Spleen (tissue), 11 donors: ENCODE results near the gene PNPO. TPM values are rescaled to one million over a fixed set of nuclear protein-coding genes. Genes with fewer than 3 reads are reported as not detected.

Experiments used
- DNase-seq: peaks from one replicate; pipeline ENCODE4 v3.0.0-alpha.2; 2020
- H3K27ac ChIP-seq, 8 donors: fragments of 200-600 bp; sonication (generic) in 7 of 8; 1 replicate in 4 of 8; 2 replicates in 4 of 8; pipeline versions ENCODE4 v1.5.0 to v1.8.0; 2016 to 2021; ENCODE audit warnings: inconsistent platforms in 4 of 8, mild to moderate bottlenecking in 4 of 8, moderate library complexity in 1 of 8
- H3K27me3 ChIP-seq, 7 donors: fragments of 200-600 bp; sonication (generic) in 6 of 7; replicated peaks in 1 of 7; 1 replicate in 4 of 7; 2 replicates in 3 of 7; pipeline versions ENCODE4 v1.5.0 to v1.8.0; 2016 to 2021; ENCODE audit warnings: inconsistent platforms in 3 of 7, mild to moderate bottlenecking in 1 of 7
- H3K36me3 ChIP-seq, 6 donors: fragments of 200-600 bp; sonication (generic) in 5 of 6; 1 replicate in 4 of 6; 2 replicates in 2 of 6; pipeline versions ENCODE4 v1.5.0 to v1.8.0; 2016 to 2021; ENCODE audit warnings: inconsistent platforms in 2 of 6
- H3K4me1 ChIP-seq, 6 donors: fragments of 200-600 bp; sonication (generic) in 5 of 6; 1 replicate in 3 of 6; 2 replicates in 3 of 6; pipeline versions ENCODE4 v1.5.0 to v1.8.0; 2016 to 2021; ENCODE audit warnings: inconsistent platforms in 3 of 6
- H3K4me3 ChIP-seq, 8 donors: fragments of 200-600 bp; sonication (generic) in 7 of 8; 1 replicate in 4 of 8; 2 replicates in 4 of 8; pipeline versions ENCODE4 v1.5.0 to v1.8.0; 2016 to 2021; ENCODE audit warnings: inconsistent platforms in 4 of 8, mild to moderate bottlenecking in 4 of 8, moderate library complexity in 2 of 8
- H3K9me3 ChIP-seq, 8 donors: fragments of 200-600 bp; sonication (generic) in 7 of 8; 1 replicate in 4 of 8; 2 replicates in 4 of 8; pipeline versions ENCODE4 v1.5.0 to v1.8.0; 2016 to 2021; ENCODE audit warnings: inconsistent platforms in 4 of 8
- CTCF ChIP-seq, 11 experiments: fragments of 200-600 bp in 7 of 11; fragments of 450-650 bp in 4 of 11; sonication (generic) in 4 of 11; IDR thresholded peaks in 8 of 11; conservative IDR thresholded peaks in 3 of 11; 1 replicate in 7 of 11; 2 replicates in 4 of 11; pipeline versions ENCODE4 v1.4.0 to v1.8.0; 2016 to 2021; ENCODE audit warnings: antibody characterized with exemption in 11 of 11, inconsistent platforms in 4 of 11, mild to moderate bottlenecking in 1 of 11
- POLR2A ChIP-seq, 3 donors: fragments of 450-650 bp; IDR thresholded peaks; one replicate each; pipeline ENCODE4 v1.5.1; 2017; ENCODE audit warnings: antibody characterized with exemption in 3 of 3, mild to moderate bottlenecking in 1 of 3
- POLR2AphosphoS5 ChIP-seq, 3 donors: sonication (generic); formaldehyde crosslinking; IDR thresholded peaks; one replicate each; pipeline ENCODE4 v1.5.1; 2017; ENCODE audit warnings: antibody characterized with exemption in 3 of 3
- WGBS, 5 donors: extraction: QIAGEN DNeasy Blood & Tissue Kit in 3 of 5; methylation state at CpG; one replicate each; pipeline versions ENCODE4 v1.1.5 to v1.1.7; 2013 to 2018; 5-methylcytosine and 5-hydroxymethylcytosine counted together
- intact Hi-C: fragments of 100-400 bp; cut with DNase I; formaldehyde crosslinking; loops from one replicate; pipeline ENCODE4 v1.15.0; 2023; ENCODE audit warnings: low total_unique reads
- polyA plus RNA-seq, 3 donors: library from polyadenylated mRNA; stranded (reverse); fragments of 200-250 nt; gene quantifications; one replicate each; pipeline ENCODE4 v1.2.1, GENCODE V29; 2013
- total RNA-seq, 7 donors: library from RNA; depleted of rRNA in 3 of 7; stranded (reverse); fragments of >200 nt in 3 of 7; fragmentation: NEBNext Ultra II Directional in 4 of 7; extraction: Animal tissue kit (Norgen Biotek cat#: 25700) in 4 of 7; gene quantifications; one replicate each; pipeline versions ENCODE4 v1.1.0 to v1.2.1, GENCODE V29; 2016 to 2021
- donor health status: healthy with polysubstance abuse.
- donor health status: DM: no; HTN: no; CAD: no; lungs with moderate emphysema.
- donor health status: DM: no; HTN: no; CAD: no.
- donor health status: Bipolar disorder and iron deficiency.
- donor health status: healthy.
- donor health status: DM: no; HTN: no; CAD: no.
- donor health status: DM: yes; HTN: yes; CAD: no.

The PNPO gene
- total and polyA plus RNA-seq, 10 donors, result 6.1 to 28.9 (median 26.6) TPM

DNA sequence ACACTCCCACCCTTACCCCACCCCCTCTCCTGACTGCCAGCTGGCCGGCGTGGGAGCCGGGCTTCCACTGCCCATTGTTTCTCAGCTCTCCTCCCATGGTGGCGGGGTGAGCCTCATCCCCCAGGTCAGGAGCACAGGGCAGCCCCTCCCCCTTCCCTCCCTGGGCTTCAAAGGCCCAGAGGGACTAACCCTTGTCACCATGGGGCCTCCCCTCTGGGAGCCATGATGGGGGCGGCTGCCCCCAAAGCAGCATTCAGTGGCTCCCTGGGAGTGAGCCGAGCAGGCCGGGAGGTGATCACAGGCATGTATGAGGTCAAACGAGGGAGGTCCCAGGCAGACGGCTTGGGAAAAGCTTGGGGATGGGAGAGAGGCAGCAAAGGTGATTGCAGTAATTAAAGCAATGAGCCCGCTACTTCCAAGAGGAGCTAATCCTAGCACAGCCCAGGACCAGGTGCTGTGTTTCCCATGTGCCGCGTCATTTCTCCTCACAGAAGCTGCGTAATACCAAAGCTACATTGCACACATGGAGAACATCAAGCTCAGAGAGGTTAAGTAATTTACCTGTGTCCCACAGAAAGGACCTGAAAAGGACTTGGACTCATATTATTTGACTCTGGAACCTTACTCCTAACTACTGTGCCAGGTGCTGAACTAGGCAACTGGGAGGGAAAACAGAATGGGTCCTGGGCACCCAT lies 54.0 kb downstream of the PNPO start:
- no peak for DNase-seq
- no peaks in the 10 kb centered on the region for H3K9me3 ChIP-seq
- H3K4me3 ChIP-seq, result no peak overlapping the region
- intact Hi-C loops, result no loop called here
- no peak overlapping the region for H3K27ac ChIP-seq
- H3K27me3 ChIP-seq, result peaks cover 0 to 8% (median 0%) of the 10 kb centered on the region in 7 donors
- no peaks in the 10 kb centered on the region for H3K36me3 ChIP-seq
- no peaks in the 10 kb centered on the region for H3K4me1 ChIP-seq
- 75 to 87% (median 78%) methylated on average over 13 of the region's 13 CpGs for WGBS, 5 donors
- no peak for TF ChIP-seq POLR2A (IDR thresholded peaks at IDR 0.05)

- Histone ChIP-seq H3K4me1 (peaks cover 0 to 5% (median 0%) of the 10 kb centered on the region in 6 donors), H3K4me3 (no peak overlapping the region), H3K9me3 (no peaks in the 10 kb centered on the region), H3K27me3 (peaks cover 0 to 8% (median 0%) of the 10 kb centered on the region in 7 donors), H3K36me3 (no peaks in the 10 kb centered on the region), H3K27ac (no peak overlapping the region)
- no peak for DNase-seq
- WGBS, 5 donors, result 72 to 90% (median 85%) methylated on average over 7 to 9 of the region's 9 CpGs
- intact Hi-C loops, result no loop called here
- TF ChIP-seq POLR2A (IDR thresholded peaks at IDR 0.05) (no peak), CTCF (IDR thresholded peaks at IDR 0.05 in 8 of 11, conservative IDR thresholded peaks at IDR 0.05 in 3 of 11) (no peak), POLR2AphosphoS5 (IDR thresholded peaks at IDR 0.05) (no peak)
Measured at GRCh38 chr17:47996201-47996600, 54.8 kb downstream of the PNPO start.

DNA sequence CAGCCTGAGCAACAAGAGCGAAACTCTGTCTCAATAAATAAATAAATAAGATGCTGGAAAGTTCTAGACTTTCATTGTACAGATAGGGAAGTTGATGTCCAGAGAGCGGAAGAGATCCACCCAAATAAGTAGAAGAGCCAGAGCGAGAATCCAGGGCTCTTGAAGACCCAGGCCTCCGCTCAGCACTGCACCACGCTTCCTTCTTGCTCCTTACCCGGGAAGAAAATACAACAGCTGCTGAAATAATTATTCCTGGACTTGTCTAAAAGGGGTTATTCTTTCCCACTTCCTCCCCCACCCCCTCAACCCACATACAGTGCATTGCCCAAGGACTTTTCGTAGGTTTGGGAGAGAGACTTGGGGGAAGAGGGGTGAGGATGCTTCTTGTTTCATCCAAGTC lies 56.2 kb downstream of the PNPO start:
- DNase-seq, result no peak
- Histone ChIP-seq H3K36me3 (no peaks in the 10 kb centered on the region), H3K9me3 (no peaks in the 10 kb centered on the region), H3K27me3 (peaks cover 0 to 8% (median 0%) of the 10 kb centered on the region in 7 donors), H3K4me3 (no peak overlapping the region), H3K27ac (no peak overlapping the region), H3K4me1 (peaks cover 0 to 16% (median 8%) of the 10 kb centered on the region in 6 donors)
- 69 to 82% (median 72%) methylated on average over 7 of the region's 7 CpGs for WGBS, 5 donors
- TF ChIP-seq POLR2A (IDR thresholded peaks at IDR 0.05) (no peak), CTCF (IDR thresholded peaks at IDR 0.05 in 8 of 11, conservative IDR thresholded peaks at IDR 0.05 in 3 of 11) (no peak), POLR2AphosphoS5 (IDR thresholded peaks at IDR 0.05) (no peak)
- intact Hi-C loops, result no loop called here

DNA sequence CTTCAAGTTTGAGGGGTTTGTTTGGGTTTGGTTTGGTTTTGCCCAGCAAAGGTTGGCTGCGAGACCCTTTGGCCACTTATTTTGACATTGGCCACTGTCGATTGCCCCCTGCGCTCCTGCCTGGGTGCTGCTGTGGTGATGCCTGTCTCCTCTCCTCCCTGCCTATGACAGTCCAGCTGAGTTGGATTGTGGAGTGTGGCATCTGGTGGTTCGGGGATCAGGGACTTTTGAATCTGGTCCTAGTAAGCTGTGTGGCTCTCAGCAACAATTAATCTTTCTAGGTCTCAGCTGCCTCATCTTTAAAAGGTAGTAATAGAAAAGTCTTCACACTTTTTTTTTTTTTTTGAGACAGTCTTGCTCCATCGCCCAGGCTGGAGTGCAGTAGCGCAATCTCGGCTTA lies 56.7 kb downstream of the PNPO start:
- peaks cover 0 to 21% (median 11%) of the 10 kb centered on the region in 6 donors for H3K4me1 ChIP-seq

More for the DNA sequence above, 56.7 kb downstream of the PNPO start:
- no peak overlapping the region for H3K4me3 ChIP-seq
- no peaks in the 10 kb centered on the region for H3K36me3 ChIP-seq
- H3K27me3 ChIP-seq, result peaks cover 0 to 8% (median 0%) of the 10 kb centered on the region in 7 donors
- 88 to 94% (median 92%) methylated on average over 7 of the region's 7 CpGs for WGBS, 5 donors
- H3K9me3 ChIP-seq, result no peaks in the 10 kb centered on the region
- intact Hi-C loops, result no loop called here
- H3K27ac ChIP-seq, result no peak overlapping the region
- TF ChIP-seq CTCF (IDR thresholded peaks at IDR 0.05 in 8 of 11, conservative IDR thresholded peaks at IDR 0.05 in 3 of 11) (no peak), POLR2A (IDR thresholded peaks at IDR 0.05) (no peak), POLR2AphosphoS5 (IDR thresholded peaks at IDR 0.05) (no peak)
- DNase-seq, result no peak

Other genes with a start within 250 kb of the PNPO start
- 10 to 100 TPM; 11.6 to 28.0 (median 19.6) TPM for gene TBKBP1, start 247.4 kb upstream of the PNPO start, total RNA-seq
- gene TBKBP1, start 247.4 kb upstream of the PNPO start, polyA plus RNA-seq, result 10 to 100 TPM in 2 of 3 donors, 1 to 10 TPM in 1; 3.8 to 25.7 (median 10.2) TPM
- gene TBX21, start 208.3 kb upstream of the PNPO start, total RNA-seq, result 10 to 100 TPM; 10.4 to 21.7 (median 12.2) TPM
- 1 to 10 TPM; 2.6 to 8.3 (median 3.8) TPM for gene TBX21, start 208.3 kb upstream of the PNPO start, polyA plus RNA-seq
- gene OSBPL7, start 119.8 kb upstream of the PNPO start, total RNA-seq, result 10 to 100 TPM; 17.3 to 33.3 (median 23.0) TPM
- 10 to 100 TPM in 2 of 3 donors, 1 to 10 TPM in 1; 7.7 to 17.7 (median 10.7) TPM for gene OSBPL7, start 119.8 kb upstream of the PNPO start, polyA plus RNA-seq
- 10 to 100 TPM; 24.4 to 46.1 (median 32.2) TPM for gene MRPL10, start 110.0 kb upstream of the PNPO start, total RNA-seq
- 10 to 100 TPM; 27.2 to 42.3 (median 36.2) TPM for gene MRPL10, start 110.0 kb upstream of the PNPO start, polyA plus RNA-seq
- 1 to 10 TPM in 3 of 7 donors, under 1 TPM in 4; 0.42 to 1.3 (median 0.66) TPM for gene LRRC46, start 109.9 kb upstream of the PNPO start, total RNA-seq
- gene LRRC46, start 109.9 kb upstream of the PNPO start, polyA plus RNA-seq, result 1 to 10 TPM; 1.0 to 1.4 (median 1.2) TPM
- gene SCRN2, start 100.3 kb upstream of the PNPO start, total RNA-seq, result 10 to 100 TPM; 37.5 to 59.4 (median 49.0) TPM
- 10 to 100 TPM; 38.9 to 58.0 (median 50.4) TPM for gene SCRN2, start 100.3 kb upstream of the PNPO start, polyA plus RNA-seq
- gene SP6, start 90.4 kb upstream of the PNPO start, total RNA-seq, result 1 to 10 TPM in 5 of 7 donors, under 1 TPM in 2; 0.19 to 3.0 (median 2.0) TPM
- under 1 TPM; 0.11 to 0.90 (median 0.27) TPM for gene SP6, start 90.4 kb upstream of the PNPO start, polyA plus RNA-seq
- gene SP2, start 45.3 kb upstream of the PNPO start, total RNA-seq, result 10 to 100 TPM; 11.9 to 22.6 (median 18.2) TPM
- gene SP2, start 45.3 kb upstream of the PNPO start, polyA plus RNA-seq, result 10 to 100 TPM in 1 of 3 donors, 1 to 10 TPM in 2; 4.5 to 10.7 (median 5.5) TPM
- not detected for gene PRR15L, start 16.3 kb downstream of the PNPO start, total RNA-seq
- gene PRR15L, start 16.3 kb downstream of the PNPO start, polyA plus RNA-seq, result under 1 TPM in 1 of 3 donors, not detected in 2; 0.16 TPM
- 100 to 1,000 TPM; 216 to 380 (median 235) TPM for gene CDK5RAP3, start 29.5 kb downstream of the PNPO start, total RNA-seq
- gene CDK5RAP3, start 29.5 kb downstream of the PNPO start, polyA plus RNA-seq, result 1,000 to 10,000 TPM in 1 of 3 donors, 100 to 1,000 TPM in 2; 328 to 1,020 (median 665) TPM
- 10 to 100 TPM in 3 of 7 donors, 1 to 10 TPM in 4; 6.0 to 15.0 (median 9.0) TPM for gene COPZ2, start 96.2 kb downstream of the PNPO start, total RNA-seq
- 1 to 10 TPM; 7.3 to 9.6 (median 8.5) TPM for gene COPZ2, start 96.2 kb downstream of the PNPO start, polyA plus RNA-seq
- 100 to 1,000 TPM; 111 to 242 (median 142) TPM for gene NFE2L1, start 106.8 kb downstream of the PNPO start, total RNA-seq
- gene NFE2L1, start 106.8 kb downstream of the PNPO start, polyA plus RNA-seq, result 10 to 100 TPM; 21.2 to 59.5 (median 25.7) TPM
- 10 to 100 TPM; 21.6 to 36.2 (median 29.8) TPM for gene CBX1, start 159.9 kb downstream of the PNPO start, total RNA-seq
- 10 to 100 TPM; 19.6 to 29.8 (median 27.4) TPM for gene CBX1, start 159.9 kb downstream of the PNPO start, polyA plus RNA-seq
- gene SNX11, start 166.2 kb downstream of the PNPO start, total RNA-seq, result 10 to 100 TPM; 31.8 to 45.4 (median 39.2) TPM
- 10 to 100 TPM; 17.6 to 27.3 (median 26.3) TPM for gene SNX11, start 166.2 kb downstream of the PNPO start, polyA plus RNA-seq